Head of caudate nucleus (tissue), 42 donors: Measurements from ENCODE around the gene AMN.
"Not testable (repeated sequence)": the region's sequence is repeated elsewhere in the genome, so short reads cannot be mapped to it uniquely, and the experiment has no call there.

Source experiments
- DNase-seq, 42 donors: peaks; one replicate each; pipeline versions ENCODE4 v3.0.0 to v3.0.0-alpha.2; 2020 to 2021; ENCODE audit warnings: mixed read lengths in 7 of 42
- intact Hi-C: fragments of 100-400 bp; cut with DNase I; formaldehyde crosslinking; loops from one replicate; pipeline ENCODE4 v1.15.0; 2022

The AMN gene

GRCh38 chr14:102923925-102924486, 1.5 kb downstream of the AMN start:
- intact Hi-C loops, result no loop called here
- no peak for DNase-seq

- DNase-seq, result no peak
- intact Hi-C loops, result no loop called here
Observed at GRCh38 chr14:102924632-102925588, 2.4 kb downstream of the AMN start.

DNA sequence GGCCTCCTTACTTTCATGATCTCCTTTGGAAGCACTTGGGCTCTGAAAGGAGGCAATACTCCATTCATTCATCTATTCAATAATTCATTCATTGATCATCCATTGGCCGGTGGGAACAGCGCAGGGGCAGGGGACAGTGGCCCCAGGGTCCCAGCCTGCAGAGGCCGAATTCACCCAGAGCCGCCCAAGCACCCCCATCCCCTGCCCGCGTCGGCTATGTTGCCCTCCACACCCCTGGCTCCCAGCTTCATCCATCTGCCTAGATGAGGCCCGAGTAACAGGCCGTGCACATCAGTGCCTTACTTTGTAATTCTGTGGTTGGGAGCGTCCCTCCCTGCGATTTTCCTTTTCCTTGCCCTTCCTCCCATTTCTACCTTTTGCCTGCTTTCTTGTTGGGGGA, 3.2 kb downstream of the AMN start:
- intact Hi-C loops, result no loop called here
- no peak for DNase-seq

DNA sequence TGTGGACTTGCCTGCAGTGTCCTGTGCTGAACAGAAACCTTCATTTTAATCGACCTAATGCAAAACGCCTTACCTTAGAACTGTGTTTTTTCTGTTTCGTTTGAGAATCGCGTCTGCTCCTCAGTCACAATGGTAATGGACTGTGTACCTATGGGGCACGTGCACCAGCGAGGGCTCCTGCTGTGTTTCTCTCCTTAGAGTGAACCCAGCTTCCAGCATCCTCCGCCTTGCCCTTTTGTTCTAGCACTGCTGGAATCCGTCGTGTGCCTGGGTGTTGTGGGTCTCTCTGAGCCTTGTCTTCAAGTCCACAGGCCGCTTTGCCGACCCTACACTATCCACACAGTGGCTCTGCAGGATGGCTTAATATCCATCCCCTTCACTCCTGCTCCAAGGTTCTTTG, 3.6 kb downstream of the AMN start:
- intact Hi-C loops, result no loop called here
- no peak for DNase-seq

DNA sequence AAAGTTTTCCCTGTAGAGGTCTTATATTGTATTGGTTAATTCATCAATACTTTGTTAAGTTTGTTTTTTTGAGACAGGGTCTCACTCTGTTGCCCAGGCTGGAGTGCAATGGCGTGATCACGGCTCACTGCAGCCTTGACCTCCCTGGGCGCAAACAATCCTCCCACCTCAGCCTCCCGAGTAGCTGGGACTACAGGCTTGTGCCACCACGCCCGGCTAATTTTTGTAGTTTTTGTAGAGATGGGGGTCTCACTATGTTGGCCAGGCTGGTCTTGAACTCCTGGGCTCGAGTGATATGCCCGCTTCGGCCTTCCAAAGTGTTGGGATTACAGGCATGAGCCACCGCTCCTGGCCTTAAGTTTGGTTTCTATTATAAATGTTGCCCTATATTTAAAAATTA, 4.4 kb downstream of the AMN start:
- DNase-seq, intact Hi-C loops: not testable (repeated sequence)

DNA sequence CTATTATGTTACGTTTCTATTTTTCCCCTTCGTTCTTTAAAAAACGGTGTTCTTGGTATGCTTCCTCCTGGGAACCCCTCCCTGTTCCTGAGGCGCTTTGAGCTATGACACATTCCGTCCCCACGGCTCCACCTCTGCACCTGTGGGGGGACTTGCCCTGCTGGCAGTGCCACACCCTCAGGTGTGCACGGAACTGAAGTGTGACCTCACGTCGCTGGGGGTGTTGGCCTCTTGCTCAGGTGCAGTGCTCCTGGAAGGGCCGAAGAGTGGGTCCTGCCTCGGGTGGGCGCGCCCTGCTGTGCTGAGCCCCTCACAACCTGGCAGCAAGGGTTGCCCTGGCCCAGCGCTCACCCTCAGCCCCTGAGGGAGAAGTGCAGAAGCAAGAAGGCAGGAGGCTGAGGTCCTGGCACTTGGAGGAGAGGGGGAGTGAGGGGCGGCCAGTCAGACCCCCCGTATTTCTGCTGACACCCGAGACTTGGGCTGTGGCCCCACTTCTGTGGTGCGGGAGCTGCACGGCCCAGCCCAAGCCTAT, 4.9 kb downstream of the AMN start:
- intact Hi-C loops, result no loop called here
- DNase-seq, result no peak

DNA sequence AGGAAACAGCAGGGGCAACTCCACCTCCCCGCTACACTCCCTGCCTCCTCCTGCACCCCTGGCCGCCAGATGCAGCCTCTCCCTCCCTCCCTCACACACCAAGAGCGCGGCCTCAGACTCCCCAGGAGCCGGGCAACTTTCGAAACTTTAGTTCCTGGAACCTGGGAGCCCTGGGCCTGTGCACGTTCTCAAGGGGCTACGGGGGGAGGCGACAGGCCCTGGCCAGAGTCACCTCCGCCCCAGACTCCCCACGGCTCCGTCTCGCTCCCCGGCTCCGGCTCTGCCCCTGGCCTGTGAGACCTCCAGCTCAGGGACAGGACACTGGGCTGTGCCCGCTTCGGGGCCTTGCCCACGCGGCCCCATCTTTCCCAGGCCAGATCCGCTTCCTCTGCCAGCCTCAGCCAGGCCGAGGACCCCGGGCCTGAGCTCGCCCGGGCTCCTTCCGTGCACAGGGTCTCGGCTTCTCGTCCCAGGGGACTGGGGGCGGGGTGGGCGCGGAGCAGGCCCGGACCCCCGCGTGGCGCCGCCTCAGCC, 5.5 kb downstream of the AMN start:
- DNase-seq, result no peak
- intact Hi-C loops, result no loop called here

DNA sequence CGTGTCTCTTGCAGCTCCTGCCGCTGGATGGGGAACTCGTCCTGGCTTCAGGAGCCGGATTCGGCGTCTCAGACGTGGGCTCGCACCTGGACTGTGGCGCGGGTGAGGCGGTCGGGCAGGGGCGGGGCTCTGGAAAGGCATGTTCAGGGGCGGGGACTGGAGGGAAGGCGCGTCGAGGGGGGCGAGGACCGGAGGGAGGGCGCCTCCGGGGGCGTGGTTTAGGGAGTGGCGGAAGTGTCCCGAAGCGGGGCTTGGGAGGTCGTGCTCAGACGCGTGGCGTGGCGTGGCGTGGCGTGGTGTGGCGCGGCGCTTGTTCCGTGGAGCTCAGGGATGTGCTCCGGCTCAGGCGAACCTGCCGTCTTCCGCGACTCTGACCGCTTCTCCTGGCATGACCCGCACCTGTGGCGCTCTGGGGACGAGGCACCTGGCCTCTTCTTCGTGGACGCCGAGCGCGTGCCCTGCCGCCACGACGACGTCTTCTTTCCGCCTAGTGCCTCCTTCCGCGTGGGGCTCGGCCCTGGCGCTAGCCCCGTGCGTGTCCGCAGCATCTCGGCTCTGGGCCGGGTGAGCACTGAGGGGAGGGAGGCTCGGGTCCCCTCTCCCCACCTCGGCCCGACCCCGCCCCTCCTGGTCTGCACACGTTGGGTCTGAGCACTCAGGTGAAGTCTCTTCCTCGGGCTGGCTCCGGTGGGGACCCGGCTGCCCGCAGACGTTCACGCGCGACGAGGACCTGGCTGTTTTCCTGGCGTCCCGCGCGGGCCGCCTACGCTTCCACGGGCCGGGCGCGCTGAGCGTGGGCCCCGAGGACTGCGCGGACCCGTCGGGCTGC, 6.2 kb downstream of the AMN start:
- intact Hi-C loops, result no loop called here
- DNase-seq, result peak in 1 of 42 donors; percentile 19

DNA sequence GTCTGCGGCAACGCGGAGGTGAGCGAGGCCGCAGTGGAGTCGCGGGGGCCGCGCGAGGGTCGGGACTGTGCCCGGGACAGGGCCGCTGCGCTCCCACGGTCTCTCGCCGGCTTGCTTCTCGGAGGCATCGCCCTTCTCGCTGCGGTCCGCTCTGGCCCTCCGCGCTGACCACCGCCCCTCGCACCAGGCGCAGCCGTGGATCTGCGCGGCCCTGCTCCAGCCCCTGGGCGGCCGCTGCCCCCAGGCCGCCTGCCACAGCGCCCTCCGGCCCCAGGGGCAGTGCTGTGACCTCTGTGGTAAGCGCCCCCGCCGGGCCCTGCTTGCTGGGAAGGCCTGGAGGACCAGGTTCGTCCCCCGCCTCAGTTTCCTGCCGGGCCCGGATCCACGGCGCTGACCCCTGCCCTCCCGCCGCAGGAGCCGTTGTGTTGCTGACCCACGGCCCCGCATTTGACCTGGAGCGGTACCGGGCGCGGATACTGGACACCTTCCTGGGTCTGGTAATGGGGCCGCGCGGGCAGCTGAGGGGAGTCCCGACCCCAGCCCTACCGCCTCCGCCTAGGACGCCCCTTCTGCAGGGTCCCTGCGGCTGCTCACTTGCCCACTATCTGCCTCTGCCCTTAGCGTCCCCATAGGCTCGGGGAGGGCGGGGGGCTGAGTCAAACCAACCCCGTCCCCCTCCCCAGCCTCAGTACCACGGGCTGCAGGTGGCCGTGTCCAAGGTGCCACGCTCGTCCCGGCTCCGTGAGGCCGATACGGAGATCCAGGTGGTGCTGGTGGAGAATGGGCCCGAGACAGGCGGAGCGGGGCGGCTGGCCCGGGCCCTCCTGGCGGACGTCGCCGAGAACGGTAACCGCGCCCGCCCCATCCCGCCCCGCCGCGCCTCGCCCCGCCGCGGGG, 7.0 kb downstream of the AMN start:
- intact Hi-C loops, result no loop called here
- DNase-seq, result no peak

DNA sequence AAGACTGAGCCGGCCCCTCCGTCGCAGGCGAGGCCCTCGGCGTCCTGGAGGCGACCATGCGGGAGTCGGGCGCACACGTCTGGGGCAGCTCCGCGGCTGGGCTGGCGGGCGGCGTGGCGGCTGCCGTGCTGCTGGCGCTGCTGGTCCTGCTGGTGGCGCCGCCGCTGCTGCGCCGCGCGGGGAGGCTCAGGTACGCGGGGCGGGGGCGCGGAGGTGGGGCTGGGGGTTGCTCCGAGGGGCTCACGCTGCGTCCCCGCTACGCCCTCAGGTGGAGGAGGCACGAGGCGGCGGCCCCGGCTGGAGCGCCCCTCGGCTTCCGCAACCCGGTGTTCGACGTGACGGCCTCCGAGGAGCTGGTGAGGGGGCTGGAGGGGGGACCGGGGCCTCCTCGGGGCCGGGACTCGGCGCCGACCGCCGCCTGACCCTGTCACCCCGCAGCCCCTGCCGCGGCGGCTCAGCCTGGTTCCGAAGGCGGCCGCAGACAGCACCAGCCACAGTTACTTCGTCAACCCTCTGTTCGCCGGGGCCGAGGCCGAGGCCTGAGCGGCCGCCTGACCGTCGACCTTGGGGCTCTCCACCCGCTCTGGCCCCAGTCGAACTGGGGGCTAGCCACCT, 7.8 kb downstream of the AMN start:
- DNase-seq, result no peak
- intact Hi-C loops, result no loop called here

DNA sequence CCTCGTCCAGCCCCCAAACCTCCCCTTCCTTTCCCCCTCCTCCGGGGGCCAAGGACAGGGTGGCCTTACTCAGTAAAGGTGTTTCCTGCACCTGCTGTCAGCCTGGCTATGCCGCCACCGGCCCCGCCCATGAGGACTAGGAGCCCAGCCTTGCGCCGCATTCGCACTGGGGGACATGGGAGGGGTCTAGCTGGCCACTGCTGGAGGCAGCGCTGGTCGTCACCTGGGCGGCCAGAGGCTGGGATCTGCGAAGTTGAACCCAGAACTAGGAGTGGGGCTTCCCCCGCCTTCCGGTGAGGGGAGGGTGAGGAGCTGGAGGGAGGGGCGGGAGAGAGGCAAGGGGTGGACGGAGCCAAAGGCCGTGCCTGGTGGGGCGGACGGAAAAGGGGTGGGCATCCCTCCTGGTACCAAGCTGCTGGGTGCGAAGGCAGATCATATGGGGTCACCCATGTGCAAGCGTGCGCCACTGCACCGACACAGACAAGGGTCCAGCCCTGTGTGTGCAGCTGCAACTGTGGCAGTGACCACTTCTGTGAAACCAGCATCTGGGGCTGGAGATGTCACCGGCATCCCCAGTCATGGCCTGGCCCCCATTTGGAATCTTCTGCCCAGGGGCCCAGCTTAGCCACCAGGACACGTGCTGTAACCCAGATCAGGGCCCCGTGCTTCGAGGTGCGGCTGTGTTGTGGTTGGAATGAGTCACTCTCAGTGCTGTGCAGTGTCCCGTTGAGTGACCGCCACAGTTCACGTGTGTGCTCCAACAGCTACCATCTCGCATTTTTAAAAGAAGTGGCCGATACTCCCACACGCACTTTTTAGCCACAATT, 8.5 kb downstream of the AMN start:
- intact Hi-C loops, result no loop called here
- DNase-seq, result peak in 8 of 42 donors; percentile 16 to 50 (median 30)

DNA sequence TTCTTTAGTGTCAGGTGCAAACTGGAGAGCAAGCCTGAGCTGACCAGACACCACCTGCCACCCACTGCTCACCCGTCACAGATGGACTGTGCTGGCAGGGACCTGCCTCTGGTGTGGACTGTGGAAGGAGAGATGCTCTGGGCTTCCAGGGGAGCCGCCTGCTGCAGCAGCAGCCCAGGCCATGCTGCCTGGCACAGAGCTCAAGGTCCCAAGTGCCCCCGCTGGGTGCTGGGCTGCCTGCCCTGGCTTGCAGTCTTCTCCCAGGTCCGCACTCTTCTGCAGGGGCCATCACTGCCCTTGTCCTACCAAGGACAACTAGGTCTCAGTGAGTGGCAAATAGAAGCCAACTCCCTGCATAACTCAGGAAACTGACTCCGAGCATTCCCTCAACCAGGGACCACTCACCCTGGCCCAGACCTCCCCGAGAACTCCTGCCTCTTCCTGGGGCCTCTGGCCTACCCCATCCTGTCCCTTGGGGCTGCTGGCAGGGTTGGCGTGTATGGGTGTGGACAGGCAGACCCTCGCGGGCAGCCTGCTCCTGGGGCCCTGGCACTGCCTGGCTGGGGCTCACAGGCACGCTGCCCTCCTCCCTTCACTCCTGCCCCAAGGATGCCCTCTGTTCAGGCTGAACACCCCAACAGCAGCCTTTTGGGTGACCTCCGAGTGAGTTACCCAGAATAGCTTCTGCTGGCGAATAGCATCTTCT, 9.3 kb downstream of the AMN start:
- intact Hi-C loops, result no loop called here

DNA sequence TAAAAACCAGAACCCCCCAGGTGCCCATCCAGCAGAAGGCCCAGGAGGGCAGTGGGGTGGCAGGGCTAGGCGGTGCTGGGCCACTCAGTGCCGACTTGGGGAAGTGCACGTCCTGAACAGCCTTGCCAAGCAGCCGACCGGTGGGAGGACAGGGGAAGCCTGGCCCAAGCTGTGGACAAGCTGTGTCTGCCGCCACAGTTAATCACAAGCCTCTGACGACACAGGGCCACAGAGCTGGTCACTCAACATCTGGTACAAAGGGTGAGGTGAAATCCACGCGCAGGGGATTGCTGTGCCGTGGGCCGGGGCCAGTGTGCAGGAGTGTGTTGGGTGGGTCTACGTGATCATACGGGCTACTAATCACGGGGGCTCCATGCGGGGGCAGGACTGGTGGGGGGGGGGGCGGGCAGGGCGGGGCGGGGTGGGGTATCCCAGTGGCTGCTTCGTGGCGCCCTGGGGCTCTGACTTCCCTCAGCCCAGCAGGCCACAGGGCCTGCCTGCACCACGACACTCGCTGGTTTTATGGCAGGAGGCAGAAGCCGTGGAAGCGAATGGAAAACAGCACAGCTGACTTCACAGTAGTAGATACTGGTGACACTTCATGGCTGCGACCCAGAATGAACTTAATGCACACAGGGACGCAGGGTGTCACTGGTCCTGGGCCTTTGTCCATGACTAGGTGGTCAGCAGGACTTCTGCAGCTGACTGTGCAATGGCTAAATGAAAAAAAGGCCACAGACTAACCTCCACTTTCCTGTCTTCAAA, 10.2 kb downstream of the AMN start:
- DNase-seq, result no peak
- intact Hi-C loops, result no loop called here

More for the DNA sequence above, 9.3 kb downstream of the AMN start:
- DNase-seq, result no peak

- intact Hi-C loops, result no loop called here
- DNase-seq, result no peak
Observed at GRCh38 chr14:102933618-102934231, 11.3 kb downstream of the AMN start.

- intact Hi-C loops, result no loop called here
- no peak for DNase-seq
Observed at GRCh38 chr14:102935756-102936155, 13.3 kb downstream of the AMN start.
